Sigmoid colon (tissue), 4 donors: Measurements from ENCODE around the gene CRTAC1.
"Not testable (repeated sequence)": the region's sequence is repeated elsewhere in the genome, so short reads cannot be mapped to it uniquely, and the experiment has no call there.

Experiments
- CTCF ChIP-seq, 4 experiments: fragments of 450-650 bp in 3 of 4; fragments of 200-600 bp in 1 of 4; IDR thresholded peaks; one replicate each; pipeline ENCODE4 v1.5.1; 2016 to 2019; ENCODE audit warnings: antibody characterized with exemption in 4 of 4, mild to moderate bottlenecking in 3 of 4, moderate library complexity in 2 of 4
- EP300 ChIP-seq, 4 donors: sonication (generic); formaldehyde crosslinking; IDR thresholded peaks; one replicate each; pipeline ENCODE4 v1.6.1; 2017; ENCODE audit warnings: antibody characterized with exemption in 4 of 4
- POLR2A ChIP-seq, 2 donors: fragments of 450-650 bp; IDR thresholded peaks; one replicate each; pipeline ENCODE4 v1.6.1; 2016; ENCODE audit warnings: antibody characterized with exemption in 2 of 2, mild to moderate bottlenecking in 2 of 2, moderate library complexity in 2 of 2
- POLR2AphosphoS5 ChIP-seq, 4 donors: sonication (generic); formaldehyde crosslinking; IDR thresholded peaks; one replicate each; pipeline ENCODE4 v1.6.1; 2017; ENCODE audit warnings: antibody characterized with exemption in 4 of 4

GRCh38 chr10:97843972-97844371, 186.4 kb downstream of the CRTAC1 start:
- TF ChIP-seq POLR2A, POLR2AphosphoS5, CTCF, EP300 (IDR thresholded peaks at IDR 0.05): not testable (repeated sequence)
